ENCODE measurements around the gene FKBP14.
"Not testable (repeated sequence)": the region's sequence is repeated elsewhere in the genome, so short reads cannot be mapped to it uniquely, and the experiment has no call there.

FKBP14 gene

DNA sequence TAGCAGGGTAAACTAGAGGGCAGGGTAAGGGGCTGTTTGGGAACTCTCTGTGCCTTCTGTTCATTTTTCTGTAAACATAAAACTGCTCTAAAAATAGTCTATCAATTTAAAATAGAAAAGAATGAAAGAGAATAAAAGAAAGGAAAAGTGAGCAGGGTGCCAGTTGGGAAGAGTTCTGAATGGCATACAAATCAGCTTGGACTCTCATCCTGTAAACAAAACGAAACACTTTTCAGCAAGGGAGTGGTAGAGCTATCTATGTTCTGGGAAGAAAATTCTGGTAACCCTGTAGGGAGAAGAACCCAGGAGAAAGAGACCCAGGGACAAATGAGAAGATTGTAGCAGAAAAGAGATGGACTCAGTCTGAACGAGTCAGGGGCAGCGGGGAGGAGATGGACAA, 61.5 kb downstream of the FKBP14 start:
- no peak overlapping the region for H3K27ac ChIP-seq
- in situ Hi-C loops (cut with HindIII; ENCODE audit: low pct_ligation_motif_present, low sequenced_read_pairs) = no loop called here
- DNase-seq = no peak

DNA sequence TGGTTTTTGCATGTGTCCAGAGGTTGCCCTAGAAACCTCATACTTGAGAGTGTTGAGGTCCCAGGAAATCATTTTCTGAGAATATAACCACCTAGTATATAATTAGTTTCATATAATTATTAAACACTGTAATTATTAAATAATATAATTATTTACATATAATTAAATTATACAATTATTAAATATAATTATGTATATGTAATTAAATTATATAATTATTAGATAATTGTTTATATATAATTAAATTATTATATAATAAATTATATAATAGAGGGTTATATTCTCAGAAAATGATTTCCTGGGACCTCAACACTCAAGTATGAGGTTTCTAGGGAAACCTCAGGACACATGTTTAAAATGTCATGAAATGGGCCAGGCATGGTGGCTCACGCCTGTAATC, 64.5 kb downstream of the FKBP14 start:
- no peak for TF ChIP-seq CTCF (IDR thresholded peaks at IDR 0.05; ENCODE audit: low read depth, low read length, missing control alignments)
- in situ Hi-C loops (cut with HindIII; ENCODE audit: low pct_ligation_motif_present, low sequenced_read_pairs) = no loop called here
- Histone ChIP-seq H3K27me3 (replicated peaks) (no peaks in the 10 kb centered on the region), H3K4me3 (ENCODE audit: low read depth, low read length) (no peak overlapping the region), H3K27ac (no peak overlapping the region), H3K36me3 (replicated peaks) (no peaks in the 10 kb centered on the region)
- DNase-seq = no peak

More for the DNA sequence above, 61.5 kb downstream of the FKBP14 start:
- no peak for TF ChIP-seq CTCF (IDR thresholded peaks at IDR 0.05; ENCODE audit: low read depth, low read length, missing control alignments)
- Histone ChIP-seq H3K4me3 (ENCODE audit: low read depth, low read length) (no peak overlapping the region), H3K36me3 (replicated peaks) (no peaks in the 10 kb centered on the region), H3K27me3 (replicated peaks) (no peaks in the 10 kb centered on the region)

- in situ Hi-C loops (cut with HindIII; ENCODE audit: low pct_ligation_motif_present, low sequenced_read_pairs); H3K36me3 ChIP-seq (replicated peaks): not testable (repeated sequence)
These were observed 64.9 kb downstream of the FKBP14 start for GRCh38 chr7:29961611-29962010.

More at GRCh38 chr7:29961611-29962010, 64.9 kb downstream of the FKBP14 start:
- DNase-seq; H3K4me3 ChIP-seq (ENCODE audit: low read depth, low read length); H3K27me3 ChIP-seq (replicated peaks); H3K27ac ChIP-seq: not testable (repeated sequence)
